ENCODE measurements around the gene NRXN3.
"Not testable (repeated sequence)": the region's sequence is repeated elsewhere in the genome, so short reads cannot be mapped to it uniquely, and the experiment has no call there.

- not testable (repeated sequence) for TF ChIP-seq EZH2phosphoT487 (IDR thresholded peaks at IDR 0.05; ENCODE audit: borderline replicate concordance, low read length); CTCF (conservative IDR thresholded peaks at IDR 0.05; ENCODE audit: low read depth, low read length); EZH2 (IDR thresholded peaks at IDR 0.05; ENCODE audit: low read length, unreplicated experiment)
Observed at GRCh38 chr14:79019898-79020297, 849.7 kb downstream of the NRXN3 start.
